Osteocyte (in vitro differentiated cells): ENCODE measurements around the gene LETM1. TPM values are rescaled to one million over a fixed set of nuclear protein-coding genes. Genes with fewer than 3 reads are reported as not detected.

ENCODE experiments used
- DNase-seq: peaks from one replicate; pipeline ENCODE4 v3.0.0; 2021; ENCODE audit warnings: mixed read lengths; ENCODE audit not compliant: unreplicated experiment; ENCODE audit errors: extremely low spot score
- H3K27ac Mint-ChIP-seq: one replicate; pipeline ENCODE4 v1.8.0; 2021; ENCODE audit warnings: mild to moderate bottlenecking, mixed read lengths; ENCODE audit not compliant: unreplicated experiment
- H3K27me3 Mint-ChIP-seq: one replicate; pipeline ENCODE4 v1.8.0; 2021; ENCODE audit warnings: mixed read lengths; ENCODE audit not compliant: unreplicated experiment
- H3K36me3 Mint-ChIP-seq: one replicate; pipeline ENCODE4 v1.8.0; 2021; ENCODE audit warnings: mixed read lengths; ENCODE audit not compliant: unreplicated experiment
- H3K4me1 Mint-ChIP-seq: one replicate; pipeline ENCODE4 v1.8.0; 2021; ENCODE audit warnings: mixed read lengths; ENCODE audit not compliant: unreplicated experiment
- H3K4me3 Mint-ChIP-seq: one replicate; pipeline ENCODE4 v1.8.0; 2021; ENCODE audit warnings: mild to moderate bottlenecking, moderate library complexity, mixed read lengths; ENCODE audit not compliant: unreplicated experiment
- H3K9me3 Mint-ChIP-seq: one replicate; pipeline ENCODE4 v1.8.0; 2021; ENCODE audit warnings: mixed read lengths; ENCODE audit not compliant: unreplicated experiment
- total RNA-seq: library from RNA; stranded (reverse); gene quantifications from 2 replicates; pipeline ENCODE4 v1.2.1, GENCODE V29; 2021
- TF ChIP-seq, protein P1 (sequence below): fragments of 200-600 bp; sonication (generic); IDR thresholded peaks from 2 replicates; pipeline ENCODE4 v1.5.0; 2021; ENCODE audit warnings: antibody characterized with exemption, mild to moderate bottlenecking, moderate library complexity

The LETM1 gene
- total RNA-seq, 1 donor from 2014 or later, result 48.2 TPM

DNA sequence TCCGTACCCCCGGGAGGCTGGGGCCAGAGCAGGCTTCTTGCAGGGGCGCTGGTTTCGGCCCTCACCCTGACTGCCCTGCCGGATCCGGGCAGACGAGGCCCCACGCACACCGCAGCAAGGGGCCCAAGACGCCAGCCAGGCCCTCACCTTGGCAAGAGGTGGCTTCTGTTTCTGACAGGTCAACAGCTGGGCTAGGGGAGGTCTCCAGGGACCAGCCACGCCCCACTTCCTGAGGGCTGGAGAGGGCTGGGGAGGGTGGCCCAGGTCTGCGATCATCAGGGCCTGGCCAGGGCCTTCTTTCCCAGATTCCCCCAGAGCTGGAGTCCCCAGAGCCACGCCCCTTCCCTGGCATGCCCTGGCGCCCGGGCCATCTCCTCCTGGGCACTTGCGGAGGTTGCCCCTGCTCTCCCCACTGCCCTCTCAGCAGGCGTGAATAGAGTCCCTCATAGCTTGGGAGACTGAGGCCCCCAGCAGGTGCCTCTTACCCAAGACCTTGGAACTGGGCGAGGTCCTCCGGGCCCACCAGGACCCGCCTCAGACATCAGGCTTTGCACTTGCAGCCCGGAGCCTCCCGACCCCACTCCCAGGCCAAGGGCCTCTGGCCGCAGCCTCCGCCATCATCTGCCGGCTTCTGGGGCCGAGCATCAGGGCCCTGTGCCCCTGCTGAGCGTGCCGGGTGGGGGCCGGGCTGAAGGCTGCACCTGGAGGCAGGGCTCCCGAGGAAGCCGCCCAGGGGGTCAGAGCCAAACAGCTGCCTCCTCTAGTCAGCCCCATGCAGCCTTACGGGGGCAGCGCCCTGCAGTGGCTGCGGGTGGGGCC lies 69.2 kb downstream of the LETM1 start:
- Mint-ChIP-seq H3K4me1 (peaks cover 12% of the 10 kb centered on the region), H3K27ac (no peak overlapping the region), H3K4me3 (no peak overlapping the region), H3K36me3 (no peaks in the 10 kb centered on the region), H3K9me3 (no peaks in the 10 kb centered on the region), H3K27me3 (no peaks in the 10 kb centered on the region)
- DNase-seq, result no peak
- TF ChIP-seq, protein P1, sequence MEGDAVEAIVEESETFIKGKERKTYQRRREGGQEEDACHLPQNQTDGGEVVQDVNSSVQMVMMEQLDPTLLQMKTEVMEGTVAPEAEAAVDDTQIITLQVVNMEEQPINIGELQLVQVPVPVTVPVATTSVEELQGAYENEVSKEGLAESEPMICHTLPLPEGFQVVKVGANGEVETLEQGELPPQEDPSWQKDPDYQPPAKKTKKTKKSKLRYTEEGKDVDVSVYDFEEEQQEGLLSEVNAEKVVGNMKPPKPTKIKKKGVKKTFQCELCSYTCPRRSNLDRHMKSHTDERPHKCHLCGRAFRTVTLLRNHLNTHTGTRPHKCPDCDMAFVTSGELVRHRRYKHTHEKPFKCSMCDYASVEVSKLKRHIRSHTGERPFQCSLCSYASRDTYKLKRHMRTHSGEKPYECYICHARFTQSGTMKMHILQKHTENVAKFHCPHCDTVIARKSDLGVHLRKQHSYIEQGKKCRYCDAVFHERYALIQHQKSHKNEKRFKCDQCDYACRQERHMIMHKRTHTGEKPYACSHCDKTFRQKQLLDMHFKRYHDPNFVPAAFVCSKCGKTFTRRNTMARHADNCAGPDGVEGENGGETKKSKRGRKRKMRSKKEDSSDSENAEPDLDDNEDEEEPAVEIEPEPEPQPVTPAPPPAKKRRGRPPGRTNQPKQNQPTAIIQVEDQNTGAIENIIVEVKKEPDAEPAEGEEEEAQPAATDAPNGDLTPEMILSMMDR, result no peak

DNA sequence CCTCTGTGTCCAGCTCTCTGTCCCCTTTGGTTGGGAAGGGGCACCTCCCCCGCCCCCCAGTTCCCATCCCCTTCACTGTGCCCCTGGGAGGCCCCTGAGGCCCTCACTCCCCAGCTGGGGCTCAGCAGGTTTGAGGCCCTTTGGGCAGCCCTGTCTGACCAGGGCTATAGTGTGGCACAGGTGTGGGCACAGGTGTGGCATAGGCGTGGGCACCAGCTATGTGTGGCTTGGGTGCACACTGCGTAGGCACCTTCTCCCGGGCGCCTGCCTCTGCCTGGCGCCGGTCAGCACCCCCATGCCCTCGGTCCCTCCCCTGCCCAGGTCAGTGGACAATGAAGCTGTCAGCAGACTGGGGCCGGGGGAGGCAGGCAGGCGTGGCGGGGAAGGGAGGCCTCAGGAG lies 70.4 kb downstream of the LETM1 start:
- Mint-ChIP-seq H3K27me3 (no peaks in the 10 kb centered on the region), H3K27ac (no peak overlapping the region), H3K36me3 (no peaks in the 10 kb centered on the region), H3K4me1 (peaks cover 12% of the 10 kb centered on the region), H3K4me3 (no peak overlapping the region), H3K9me3 (no peaks in the 10 kb centered on the region)
- DNase-seq, result no peak
- TF ChIP-seq, protein P1, result no peak

DNA sequence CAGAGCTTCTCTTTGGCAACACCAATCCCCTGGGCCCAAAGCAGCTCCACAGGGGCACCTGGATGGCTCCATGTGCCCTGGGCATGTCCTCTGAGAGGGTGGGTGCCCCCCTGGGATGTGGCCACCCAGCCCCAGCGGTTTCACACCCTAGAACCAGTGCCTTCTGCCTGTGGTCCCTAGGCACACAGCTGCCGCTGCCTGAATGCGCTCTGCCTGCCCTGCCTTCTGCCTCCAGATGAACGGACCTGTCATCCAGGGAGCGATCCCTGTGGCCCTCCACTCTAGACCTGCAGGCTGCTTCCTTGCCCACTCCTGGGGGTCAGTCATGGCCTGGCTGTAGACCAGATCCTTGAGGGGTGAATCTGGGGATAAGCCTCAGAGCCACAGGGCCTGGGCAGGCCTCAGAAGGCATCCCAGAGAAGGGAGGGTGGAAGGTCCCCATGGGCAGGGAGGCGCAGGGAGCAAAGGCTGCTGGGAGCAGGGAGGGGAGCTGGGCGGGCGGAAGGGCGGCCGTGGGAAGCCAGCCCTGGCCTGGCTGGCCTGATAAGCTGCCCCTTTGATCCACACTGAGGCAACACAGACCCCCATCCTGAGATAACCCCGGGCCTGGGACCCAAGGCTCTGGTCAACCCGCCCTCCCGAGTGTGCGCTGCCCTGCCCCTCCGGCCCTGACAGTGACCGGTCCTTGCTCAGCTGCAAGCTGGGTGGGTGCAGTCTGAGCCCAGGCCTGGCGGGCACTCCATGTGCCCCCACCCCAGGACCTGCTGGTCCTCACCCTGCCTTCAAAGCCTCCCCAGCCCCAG lies 71.0 kb downstream of the LETM1 start:
- Mint-ChIP-seq H3K4me3 (no peak overlapping the region), H3K36me3 (no peaks in the 10 kb centered on the region), H3K27me3 (no peaks in the 10 kb centered on the region), H3K9me3 (no peaks in the 10 kb centered on the region), H3K4me1 (peaks cover 12% of the 10 kb centered on the region), H3K27ac (no peak overlapping the region)
- no peak for DNase-seq
- TF ChIP-seq, protein P1, result no peak

DNA sequence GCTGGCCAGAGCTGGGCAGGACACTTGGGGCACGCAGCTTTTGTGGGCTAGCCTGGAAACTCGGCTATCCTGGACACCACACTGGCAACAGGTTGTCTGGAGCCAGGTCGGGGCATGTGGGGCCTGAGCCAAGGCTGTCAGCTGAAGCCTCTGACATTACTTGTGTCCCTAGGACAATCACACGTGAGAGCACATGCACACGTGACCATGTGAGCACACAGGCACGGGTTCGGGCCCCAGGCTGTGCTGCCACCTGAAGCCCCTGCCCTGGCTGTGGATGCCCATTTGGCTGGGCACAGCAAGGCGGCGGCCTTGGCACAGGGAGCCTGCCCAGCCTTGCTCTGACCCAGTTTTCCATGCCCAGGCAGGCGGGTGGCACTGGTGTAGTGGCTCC lies 71.6 kb downstream of the LETM1 start:
- peaks cover 12% of the 10 kb centered on the region for H3K4me1 Mint-ChIP-seq
- H3K27ac Mint-ChIP-seq, result no peak overlapping the region
- H3K9me3 Mint-ChIP-seq, result no peaks in the 10 kb centered on the region
- TF ChIP-seq, protein P1, result no peak
- H3K36me3 Mint-ChIP-seq, result no peaks in the 10 kb centered on the region
- H3K27me3 Mint-ChIP-seq, result no peaks in the 10 kb centered on the region
- H3K4me3 Mint-ChIP-seq, result no peak overlapping the region
- no peak for DNase-seq

DNA sequence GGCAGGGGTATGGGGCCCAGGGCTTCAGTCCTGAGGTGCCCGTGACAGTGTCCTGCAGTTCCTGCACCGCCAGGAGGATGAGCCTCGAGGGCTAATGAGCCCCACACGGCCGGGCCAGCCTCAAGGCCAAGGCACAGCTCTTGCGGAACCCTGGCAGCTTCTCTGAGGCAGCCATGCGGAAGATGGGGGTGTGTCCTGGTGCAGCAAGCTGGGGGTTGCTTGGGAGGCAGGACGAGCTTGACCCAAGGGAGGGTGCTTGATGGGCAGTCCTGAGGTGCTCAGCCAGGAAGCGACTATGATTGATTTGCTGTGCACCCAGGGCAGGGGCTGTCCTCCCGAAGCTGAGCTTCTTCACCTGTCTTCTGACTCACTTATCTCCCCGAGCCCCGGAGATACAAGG lies 72.0 kb downstream of the LETM1 start:
- TF ChIP-seq, protein P1, result no peak
- Mint-ChIP-seq H3K36me3 (no peaks in the 10 kb centered on the region), H3K4me3 (no peak overlapping the region)

More for the DNA sequence above, 72.0 kb downstream of the LETM1 start:
- Mint-ChIP-seq H3K9me3 (no peaks in the 10 kb centered on the region), H3K4me1 (peaks cover 14% of the 10 kb centered on the region), H3K27me3 (no peaks in the 10 kb centered on the region), H3K27ac (no peak overlapping the region)
- no peak for DNase-seq
